HEK293 (cell line): ENCODE results near the gene PROX1.

Experiments used
- CTCF ChIA-PET: fragments of 350-600 bp; formaldehyde crosslinking; extraction: SDS; loops from one replicate; lab custom pipeline; 2021; ENCODE audit warnings: antibody characterized with exemption; lab: Yijun Ruan, JAX
- POLR2A ChIA-PET: fragments of 300-600 bp; formaldehyde crosslinking; extraction: SDS; loops from one replicate; lab custom pipeline; 2020; ENCODE audit warnings: antibody characterized with exemption, inconsistent platforms; lab: Yijun Ruan, JAX
- H3K27ac ChIP-seq: fragments of 200-500 bp; sonication (Bioruptor generic); 2 replicates; pipeline ENCODE4 v1.5.1; 2014; ENCODE audit warnings: low read depth, low read length, control low read depth, inconsistent platforms; ENCODE audit errors: extremely low read depth
- H3K36me3 ChIP-seq, 2 experiments: fragments of 200-500 bp in 1 of 2; sonication (Bioruptor generic) in 1 of 2; 1 replicate in 1 of 2; 2 replicates in 1 of 2; pipeline ENCODE4 v1.5.1; 2014 to 2017; ENCODE audit warnings: inconsistent platforms in 2 of 2, low read length in 2 of 2; ENCODE audit not compliant: control insufficient read depth in 2 of 2, insufficient read depth in 1 of 2
- H3K4me1 ChIP-seq: fragments of 200-500 bp; sonication (Bioruptor generic); 2 replicates; pipeline ENCODE4 v1.5.1; 2014; ENCODE audit warnings: mild to moderate bottlenecking, low read length, inconsistent platforms; ENCODE audit not compliant: control insufficient read depth, insufficient read depth
- H3K4me3 ChIP-seq: 2 replicates; pipeline ENCODE4 v1.5.1; 2011; ENCODE audit warnings: low read depth, mild to moderate bottlenecking, control low read depth, low read length, moderate library complexity
- H3K9me3 ChIP-seq: fragments of 200-500 bp; sonication (Bioruptor generic); 2 replicates; pipeline ENCODE4 v1.5.1; 2014; ENCODE audit warnings: low read depth, low read length, inconsistent platforms; ENCODE audit not compliant: control insufficient read depth, insufficient read depth
- HOXA7 ChIP-seq: sonication (generic); formaldehyde crosslinking; IDR thresholded peaks from 2 replicates; pipeline ENCODE4 v1.8.1; 2022; ENCODE audit warnings: missing genetic modification reagents, borderline replicate concordance
- HOXD13 ChIP-seq: sonication (generic); formaldehyde crosslinking; IDR thresholded peaks from 2 replicates; pipeline ENCODE4 v1.8.0; 2022; ENCODE audit warnings: missing genetic modification reagents, borderline replicate concordance
- KLF7 ChIP-seq: fragments of 450-650 bp; formaldehyde crosslinking; IDR thresholded peaks from 2 replicates; pipeline ENCODE4 v1.5.1; 2016; ENCODE audit warnings: missing biosample characterization, missing genetic modification characterization, borderline replicate concordance
- PATZ1 ChIP-seq: fragments of 450-650 bp; formaldehyde crosslinking; IDR thresholded peaks from 2 replicates; pipeline ENCODE4 v1.5.1; 2016; ENCODE audit warnings: missing biosample characterization, missing genetic modification characterization
- PRDM6 ChIP-seq: fragments of 450-650 bp; formaldehyde crosslinking; IDR thresholded peaks from 2 replicates; pipeline ENCODE4 v1.5.1; 2017; ENCODE audit warnings: missing biosample characterization, missing genetic modification characterization
- SALL2 ChIP-seq: fragments of 450-650 bp; formaldehyde crosslinking; IDR thresholded peaks from 2 replicates; pipeline ENCODE4 v1.5.0; 2017; ENCODE audit warnings: missing biosample characterization, mild to moderate bottlenecking, missing genetic modification characterization, borderline replicate concordance
- ZBTB21 ChIP-seq: fragments of 450-650 bp; formaldehyde crosslinking; IDR thresholded peaks from 2 replicates; pipeline ENCODE4 v1.5.1; 2017; ENCODE audit warnings: missing biosample characterization, missing genetic modification characterization
- ZBTB26 ChIP-seq: fragments of 450-650 bp; formaldehyde crosslinking; optimal IDR thresholded peaks from 2 replicates; pipeline ENCODE3; 2016; ENCODE audit warnings: missing biosample characterization, mild to moderate bottlenecking, missing genetic modification characterization
- ZFP37 ChIP-seq: fragments of 450-650 bp; formaldehyde crosslinking; IDR thresholded peaks from 2 replicates; pipeline ENCODE4 v1.5.1; 2016; ENCODE audit warnings: missing biosample characterization, missing genetic modification characterization
- ZNF121 ChIP-seq: fragments of 450-650 bp; formaldehyde crosslinking; IDR thresholded peaks from 2 replicates; pipeline ENCODE4 v1.5.1; 2016; ENCODE audit warnings: missing biosample characterization, missing genetic modification characterization
- ZNF155 ChIP-seq: fragments of 450-650 bp; formaldehyde crosslinking; IDR thresholded peaks from 2 replicates; pipeline ENCODE4 v1.5.1; 2016; ENCODE audit warnings: missing biosample characterization, missing genetic modification characterization
- ZNF184 ChIP-seq: fragments of 450-650 bp; IDR thresholded peaks from 2 replicates; pipeline ENCODE4 v1.5.1; 2018; ENCODE audit warnings: missing biosample characterization, mild to moderate bottlenecking, missing genetic modification characterization
- ZNF2 ChIP-seq: fragments of 450-650 bp; formaldehyde crosslinking; IDR thresholded peaks from 2 replicates; pipeline ENCODE4 v1.5.1; 2016; ENCODE audit warnings: missing biosample characterization, missing genetic modification characterization
- ZNF211 ChIP-seq: fragments of 450-650 bp; formaldehyde crosslinking; IDR thresholded peaks from 2 replicates; pipeline ENCODE4 v1.5.1; 2016; ENCODE audit warnings: low read depth, missing biosample characterization, missing genetic modification characterization
- ZNF335 ChIP-seq: fragments of 450-650 bp; formaldehyde crosslinking; conservative IDR thresholded peaks from 2 replicates; pipeline ENCODE4 v1.5.1; 2016; ENCODE audit warnings: missing biosample characterization, missing genetic modification characterization
- ZNF404 ChIP-seq: fragments of 450-650 bp; formaldehyde crosslinking; IDR thresholded peaks from 2 replicates; pipeline ENCODE4 v1.5.1; 2017; ENCODE audit warnings: missing biosample characterization, missing genetic modification characterization
- ZNF510 ChIP-seq: fragments of 450-650 bp; formaldehyde crosslinking; IDR thresholded peaks from 2 replicates; pipeline ENCODE4 v1.5.1; 2018; ENCODE audit warnings: mild to moderate bottlenecking, missing genetic modification characterization, missing biosample characterization; ENCODE audit not compliant: insufficient replicate concordance
- ZNF596 ChIP-seq: fragments of 450-650 bp; IDR thresholded peaks from 2 replicates; pipeline ENCODE4 v1.5.0; 2018; ENCODE audit warnings: missing biosample characterization, mild to moderate bottlenecking, missing genetic modification characterization, moderate library complexity
- ZNF660 ChIP-seq: fragments of 450-650 bp; IDR thresholded peaks from 2 replicates; pipeline ENCODE4 v1.5.1; 2018; ENCODE audit warnings: missing biosample characterization, mild to moderate bottlenecking, missing genetic modification characterization
- ZNF791 ChIP-seq: fragments of 450-650 bp; formaldehyde crosslinking; IDR thresholded peaks from 2 replicates; pipeline ENCODE4 v1.5.1; 2016; ENCODE audit warnings: missing biosample characterization, missing genetic modification characterization
- ZSCAN5A ChIP-seq: fragments of 450-650 bp; formaldehyde crosslinking; IDR thresholded peaks from 2 replicates; pipeline ENCODE4 v1.5.1; 2016; ENCODE audit warnings: missing biosample characterization, missing genetic modification characterization
- TF ChIP-seq, protein P1 (sequence below): fragments of 450-650 bp; formaldehyde crosslinking; IDR thresholded peaks from 2 replicates; pipeline ENCODE4 v1.5.1; 2016; ENCODE audit warnings: missing biosample characterization, missing genetic modification characterization, low read depth

PROX1 gene

GRCh38 chr1:213966122-213966521 lies 21.7 kb upstream of the PROX1 start:
- TF ChIP-seq ZFP37 (tag by site-specific recombination): no peak
- POLR2A ChIA-PET: no interaction called here
- Histone ChIP-seq H3K9me3 (no peaks in the 10 kb centered on the region), H3K4me3 (no peak overlapping the region), H3K4me1 (peaks cover 9% of the 10 kb centered on the region; the same call in 1 of the 2 replicates), H3K36me3 (no peaks in the 10 kb centered on the region), H3K27ac (no peak overlapping the region)
- CTCF ChIA-PET: no interaction called here

DNA sequence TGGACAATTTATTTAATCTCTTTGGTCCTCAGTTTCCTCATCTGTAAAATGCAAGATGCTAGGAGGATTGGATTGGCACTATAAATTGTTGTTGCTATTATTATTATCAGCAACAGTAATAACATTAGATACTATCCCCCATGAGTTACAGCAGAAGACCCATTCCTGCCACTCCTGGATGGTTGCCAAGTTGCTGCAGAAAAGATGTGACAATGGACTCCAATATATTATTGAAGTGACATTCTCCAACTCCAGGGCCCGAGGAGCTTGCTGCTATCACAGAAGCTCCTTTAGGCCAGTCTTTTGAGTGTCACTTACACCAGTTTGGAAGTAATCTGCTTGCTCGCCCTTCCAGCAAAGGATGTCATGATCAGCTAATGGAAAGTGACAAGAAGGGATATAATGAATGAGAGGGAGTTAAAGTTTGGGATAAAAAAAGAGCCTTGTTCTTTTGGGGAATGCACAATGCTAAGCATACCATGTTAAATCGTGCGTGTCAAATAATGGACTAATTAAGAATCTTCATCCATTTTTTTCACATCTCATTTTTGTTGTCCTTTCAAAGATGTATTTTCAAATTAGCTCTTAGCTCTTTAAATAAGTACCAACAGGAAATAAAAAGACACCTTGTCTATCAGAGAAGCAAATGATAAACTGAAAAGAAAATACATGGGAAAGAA lies 19.5 kb upstream of the PROX1 start:
- H3K9me3 ChIP-seq: no peaks in the 10 kb centered on the region
- POLR2A ChIA-PET: interaction anchor here (1.2 kb wide), 1 partner anchor 19 kb away, joined by 3 read pairs; the partner anchor contains the start of gene PROX1
- peaks cover 9% of the 10 kb centered on the region; the same call in 1 of the 2 replicates for H3K4me1 ChIP-seq
- no peaks in the 10 kb centered on the region for H3K36me3 ChIP-seq
- TF ChIP-seq ZNF791 (tag by site-specific recombination) (no peak), SALL2 (tag by site-specific recombination) (no peak), ZNF2 (tag by site-specific recombination) (no peak), ZNF184 (tag by site-specific recombination) (no peak), ZNF211 (tag by site-specific recombination) (no peak), ZNF155 (tag by site-specific recombination) (no peak), ZNF510 (no peak), ZSCAN5A (no peak), HOXA7 (no peak), HOXD13 (no peak)
- TF ChIP-seq, protein P1, sequence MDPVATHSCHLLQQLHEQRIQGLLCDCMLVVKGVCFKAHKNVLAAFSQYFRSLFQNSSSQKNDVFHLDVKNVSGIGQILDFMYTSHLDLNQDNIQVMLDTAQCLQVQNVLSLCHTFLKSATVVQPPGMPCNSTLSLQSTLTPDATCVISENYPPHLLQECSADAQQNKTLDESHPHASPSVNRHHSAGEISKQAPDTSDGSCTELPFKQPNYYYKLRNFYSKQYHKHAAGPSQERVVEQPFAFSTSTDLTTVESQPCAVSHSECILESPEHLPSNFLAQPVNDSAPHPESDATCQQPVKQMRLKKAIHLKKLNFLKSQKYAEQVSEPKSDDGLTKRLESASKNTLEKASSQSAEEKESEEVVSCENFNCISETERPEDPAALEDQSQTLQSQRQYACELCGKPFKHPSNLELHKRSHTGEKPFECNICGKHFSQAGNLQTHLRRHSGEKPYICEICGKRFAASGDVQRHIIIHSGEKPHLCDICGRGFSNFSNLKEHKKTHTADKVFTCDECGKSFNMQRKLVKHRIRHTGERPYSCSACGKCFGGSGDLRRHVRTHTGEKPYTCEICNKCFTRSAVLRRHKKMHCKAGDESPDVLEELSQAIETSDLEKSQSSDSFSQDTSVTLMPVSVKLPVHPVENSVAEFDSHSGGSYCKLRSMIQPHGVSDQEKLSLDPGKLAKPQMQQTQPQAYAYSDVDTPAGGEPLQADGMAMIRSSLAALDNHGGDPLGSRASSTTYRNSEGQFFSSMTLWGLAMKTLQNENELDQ (tag by site-specific recombination): no peak
- CTCF ChIA-PET: interaction anchor here (0.6 kb wide), 1 partner anchor 14 kb away, joined by 3 read pairs; no protein-coding TSS in a partner anchor
- no peak overlapping the region for H3K27ac ChIP-seq
- H3K4me3 ChIP-seq: no peak overlapping the region

DNA sequence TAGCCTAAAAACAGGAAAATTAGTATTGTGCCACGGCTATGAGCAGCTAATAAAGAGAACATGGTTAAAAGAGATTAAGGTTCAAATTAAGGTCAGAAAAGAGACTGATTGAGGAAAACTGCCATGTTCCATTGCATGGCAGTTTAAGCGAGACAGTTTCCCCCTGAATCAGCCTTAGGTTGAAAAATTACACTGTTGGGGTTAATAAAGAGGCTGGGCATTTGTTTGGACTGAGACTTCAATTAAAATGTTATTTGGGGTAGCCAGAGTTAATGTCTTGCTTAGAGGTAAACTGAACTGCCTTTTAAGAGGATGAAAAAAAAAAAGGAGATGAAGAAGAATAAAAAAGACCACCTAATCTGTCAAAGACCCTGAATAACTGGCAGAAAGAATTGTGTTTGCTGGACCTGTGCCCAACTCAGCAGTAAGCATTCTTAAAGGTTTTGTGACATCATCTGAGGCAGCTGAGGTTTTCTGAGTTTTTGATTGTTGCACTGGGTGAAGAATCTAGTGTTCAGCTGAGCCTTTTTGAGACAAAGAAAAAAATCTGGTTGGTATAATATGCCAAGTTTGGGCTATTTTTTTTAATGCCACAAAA lies 17.7 kb upstream of the PROX1 start:
- ChIA-PET POLR2A (interaction anchor here (0.7 kb wide), 1 partner anchor 296 kb away, joined by 3 read pairs; no protein-coding TSS in a partner anchor), CTCF (no interaction called here)
- Histone ChIP-seq H3K9me3 (no peaks in the 10 kb centered on the region), H3K4me3 (no peak overlapping the region), H3K4me1 (peaks cover 9% of the 10 kb centered on the region; the same call in 1 of the 2 replicates), H3K27ac (no peak overlapping the region), H3K36me3 (no peaks in the 10 kb centered on the region)
- TF ChIP-seq PRDM6 (peak; percentile 88), ZNF335 (tag by site-specific recombination) (peak; percentile 46; the same call in 1 of the 2 replicates), ZNF660 (tag by site-specific recombination) (peak; percentile 68; the same call in 1 of the 2 replicates), ZBTB26 (tag by site-specific recombination) (no peak), ZNF121 (tag by site-specific recombination) (no peak), KLF7 (no peak), ZNF211 (tag by site-specific recombination) (no peak), PATZ1 (tag by site-specific recombination) (no peak), ZNF596 (no peak), ZNF404 (tag by site-specific recombination) (no peak), ZBTB21 (tag by site-specific recombination) (no peak)
